HepG2 (cell line): ENCODE data around the gene KCNH1. TPM values are rescaled to one million over a fixed set of nuclear protein-coding genes. Genes with fewer than 3 reads are reported as not detected.

Experiments
- ATAC-seq: fragments of 200-7000 bp; cut with Tn5 transposase; 3 replicates; pipeline ENCODE4 v1.9.1; 2020; ENCODE audit warnings: mild to moderate bottlenecking, moderate library complexity
- BruUV-seq: library from RNA; stranded (reverse); fragments of 400-500 nt; replicated peaks from 2 replicates; lab custom pipeline; 2021; lab: Mats Ljungman, UMichigan
- CTCF ChIA-PET: fragments of 300-600 bp; formaldehyde crosslinking; extraction: SDS; loops from one replicate; lab custom pipeline; 2021; ENCODE audit warnings: low total read pairs, inconsistent platforms, low intra/inter-chr PET ratio; lab: Yijun Ruan, JAX
- POLR2A ChIA-PET: fragments of 350-600 bp; sonication (Branson Sonifier 250); formaldehyde crosslinking; loops from one replicate; lab custom pipeline; 2020; ENCODE audit warnings: antibody characterized with exemption, inconsistent platforms; lab: Yijun Ruan, JAX
- DNase-seq: peaks from one replicate; pipeline ENCODE4 v3.0.0-alpha.2; 2015; ENCODE audit warnings: low spot score
- FAIRE-seq: peaks from 3 replicates; lab custom pipeline; 2011; peaks lifted over from hg19 to GRCh38; lab: Jason Lieb, UNC
- H2AFZ ChIP-seq: one replicate; pipeline ENCODE4 v1.6.1; 2011; ENCODE audit warnings: low read length, inconsistent platforms
- H3K27ac ChIP-seq: fragments of 300-600 bp; 3 replicates; pipeline ENCODE4 v1.8.0; 2011; ENCODE audit warnings: mixed run types, mild to moderate bottlenecking, mixed read lengths, low read length, inconsistent platforms; ENCODE audit not compliant: insufficient read depth; ENCODE audit errors: extremely low read length
- H3K27me3 ChIP-seq, 2 experiments: fragments of 200-600 bp in 1 of 2; 2 replicates in 1 of 2; 3 replicates in 1 of 2; pipeline versions ENCODE4 v1.6.0 to v1.8.0; 2011; ENCODE audit warnings: low read length in 2 of 2, mild to moderate bottlenecking in 2 of 2, moderate library complexity in 2 of 2, inconsistent platforms in 1 of 2; ENCODE audit not compliant: insufficient read depth in 2 of 2, control insufficient read depth in 1 of 2
- H3K36me3 ChIP-seq, 2 experiments: fragments of 200-600 bp in 1 of 2; replicated peaks in 1 of 2; 2 replicates in 1 of 2; 3 replicates in 1 of 2; pipeline versions ENCODE4 v1.5.1 to v1.8.0; 2011; ENCODE audit warnings: low read length in 2 of 2, inconsistent platforms in 1 of 2; ENCODE audit not compliant: insufficient read depth in 2 of 2, control insufficient read depth in 1 of 2
- H3K4me1 ChIP-seq: 2 replicates; pipeline ENCODE4 v1.5.1; 2012; ENCODE audit warnings: low read length, inconsistent platforms; ENCODE audit not compliant: insufficient read depth
- H3K4me2 ChIP-seq: 2 replicates; pipeline ENCODE4 v1.6.0; 2011; ENCODE audit warnings: low read depth, low read length, inconsistent platforms
- H3K4me3 ChIP-seq, 3 experiments: fragments of 200-600 bp in 1 of 3; sonication (generic), shearing (Covaris generic) in 1 of 3; replicated peaks in 1 of 3; 2 replicates each; pipeline ENCODE4 v1.5.1; 2011 to 2016; ENCODE audit warnings: low read length in 3 of 3, inconsistent platforms in 2 of 3, low read depth in 2 of 3, mild to moderate bottlenecking in 2 of 3, control low read depth in 1 of 3, mixed read lengths in 1 of 3; ENCODE audit not compliant: insufficient read depth in 1 of 3
- H3K79me2 ChIP-seq: one replicate; pipeline ENCODE4 v1.6.1; 2011; ENCODE audit warnings: low read length, inconsistent platforms; ENCODE audit not compliant: insufficient read depth
- H3K9ac ChIP-seq: 2 replicates; pipeline ENCODE4 v1.6.0; 2011; ENCODE audit warnings: mild to moderate bottlenecking, low read depth, low read length, inconsistent platforms; ENCODE audit not compliant: insufficient read depth
- H3K9me3 ChIP-seq: 2 replicates; pipeline ENCODE4 v1.5.1; 2012; ENCODE audit warnings: mild to moderate bottlenecking, low read length
- H4K20me1 ChIP-seq: 2 replicates; pipeline ENCODE4 v1.6.0; 2011; ENCODE audit warnings: inconsistent platforms, mild to moderate bottlenecking, low read length, moderate library complexity; ENCODE audit not compliant: insufficient read depth
- IKZF1 ChIP-seq: fragments of 450-650 bp; IDR thresholded peaks from 2 replicates; pipeline ENCODE4 v1.7.1; 2016
- IRF1 ChIP-seq: sonication (generic); formaldehyde crosslinking; IDR thresholded peaks from 2 replicates; pipeline ENCODE4 v1.4.0; 2020; ENCODE audit warnings: low read depth, mild to moderate bottlenecking, missing genetic modification reagents
- KLF9 ChIP-seq: IDR thresholded peaks from 2 replicates; pipeline ENCODE4 v1.6.1; 2016; ENCODE audit warnings: low read depth
- MBNL3 ChIP-seq: fragments of 250-450 bp; sonication (Bioruptor Pico); conservative IDR thresholded peaks from 2 replicates; pipeline ENCODE4 v1.8.0; 2022; ENCODE audit warnings: mild to moderate bottlenecking, inconsistent platforms
- POLR2AphosphoS5 ChIP-seq: IDR thresholded peaks from 2 replicates; pipeline ENCODE4 v1.6.1; 2012; ENCODE audit warnings: low read depth, low read length
- RELA ChIP-seq: sonication (generic); formaldehyde crosslinking; IDR thresholded peaks from 2 replicates; pipeline ENCODE4 v1.4.0; 2020; ENCODE audit warnings: missing genetic modification reagents
- RERE ChIP-seq: IDR thresholded peaks from 2 replicates; pipeline ENCODE4 v1.6.1; 2016; ENCODE audit warnings: low read depth, missing genetic modification reagents, missing compliant biosample characterization
- SSRP1 ChIP-seq: IDR thresholded peaks from 2 replicates; pipeline ENCODE4 v1.6.1; 2016; ENCODE audit warnings: control low read depth
- YEATS4 ChIP-seq: sonication (generic); formaldehyde crosslinking; IDR thresholded peaks from 2 replicates; pipeline ENCODE4 v1.4.0; 2020; ENCODE audit warnings: missing genetic modification reagents, borderline replicate concordance
- ZBTB40 ChIP-seq, 2 experiments: fragments of 450-650 bp in 1 of 2; sonication (generic) in 1 of 2; formaldehyde crosslinking in 1 of 2; IDR thresholded peaks; 2 replicates each; pipeline versions ENCODE4 v1.6.1 to v1.8.0; 2016 to 2022; ENCODE audit warnings: antibody characterized with exemption in 1 of 2, mild to moderate bottlenecking in 1 of 2, missing genetic modification reagents in 1 of 2
- ZNF720 ChIP-seq: sonication (generic); formaldehyde crosslinking; IDR thresholded peaks from 2 replicates; pipeline ENCODE4 v1.4.0; 2020; ENCODE audit warnings: missing genetic modification reagents
- WGBS: methylation state at CpG from one replicate; pipeline ENCODE4 v1.1.6; 2017; ENCODE audit warnings: low lambda C conversion rate; 5-methylcytosine and 5-hydroxymethylcytosine counted together
- in situ Hi-C: cut with HindIII; loops from 2 replicates; pipeline ENCODE4 v1.10.0; 2017; ENCODE audit warnings: low pct_unique_long_range_greater_than_20kb; ENCODE audit not compliant: extremely low pct_ligation_motif_present
- intact Hi-C: fragments of 100-400 bp; cut with micrococcal nuclease; formaldehyde crosslinking; loops from one replicate; pipeline ENCODE4 v1.10.0; 2022; ENCODE audit not compliant: unreplicated experiment
- polyA plus RNA-seq, 8 experiments: library from polyadenylated mRNA; depleted of rRNA in 3 of 8; stranded (reverse) in 7 of 8; unstranded in 1 of 8; fragments of >200 nt; fragmentation: Illumina TruSeq in 4 of 8; extraction: Trizol in 4 of 8; gene quantifications; 2 replicates each; pipeline versions ENCODE4 v1.2.1 to v1.2.3, GENCODE V29; 2011 to 2016; ENCODE audit warnings: low read depth in 4 of 8, missing spikeins in 1 of 8, mixed read lengths in 1 of 8; ENCODE audit not compliant: insufficient read depth in 1 of 8
- total RNA-seq, 5 experiments: library from RNA; depleted of rRNA; stranded (reverse); fragments of >200 nt; fragmentation: Illumina TruSeq; extraction: Trizol; gene quantifications; 2 replicates each; pipeline ENCODE4 v1.2.3, GENCODE V29; 2016; ENCODE audit warnings: low read depth in 1 of 5

Gene KCNH1
- total and polyA plus RNA-seq, 2 of the 13 experiments (the other 11 are each of a cell fraction or from before 2014, with no cell fraction given): not detected

- Histone ChIP-seq H3K4me1 (no peaks in the 10 kb centered on the region), H4K20me1 (no peaks in the 10 kb centered on the region), H3K36me3 (no peaks in the 10 kb centered on the region), H3K79me2 (no peaks in the 10 kb centered on the region), H3K9ac (no peak overlapping the region), H3K4me3 (no peak overlapping the region), H2AFZ (no peak overlapping the region), H3K4me2 (no peak overlapping the region), H3K9me3 (no peaks in the 10 kb centered on the region), H3K27ac (no peak overlapping the region), H3K27me3 (no peaks in the 10 kb centered on the region)
- ATAC-seq (no peak), DNase-seq (no peak), FAIRE-seq (no peak)
- no TSS peak for BruUV-seq
- intact Hi-C loops (no loop called here), in situ Hi-C loops (no loop called here)
- 0% methylated on average over 3 of the region's 3 CpGs for WGBS
- CTCF ChIA-PET: no interaction called here
- POLR2A ChIA-PET: no interaction called here
- TF ChIP-seq IRF1 (CRISPR knock-in tag) (no peak), IKZF1 (no peak), RERE (CRISPR knock-in tag) (no peak), ZNF720 (CRISPR knock-in tag) (no peak), POLR2AphosphoS5 (no peak), RELA (CRISPR knock-in tag) (no peak), KLF9 (CRISPR knock-in tag) (no peak), ZBTB40 (IDR thresholded peaks at IDR 0.05) (no peak), ZBTB40 (CRISPR knock-in tag; IDR thresholded peaks at IDR 0.05) (no peak), YEATS4 (CRISPR knock-in tag) (no peak), MBNL3 (CRISPR knock-in tag) (no peak), SSRP1 (CRISPR knock-in tag) (no peak)
Observed at GRCh38 chr1:210800756-210801155, 333.2 kb downstream of the KCNH1 start.
